ENCODE results near the gene CNTNAP4.

DNA sequence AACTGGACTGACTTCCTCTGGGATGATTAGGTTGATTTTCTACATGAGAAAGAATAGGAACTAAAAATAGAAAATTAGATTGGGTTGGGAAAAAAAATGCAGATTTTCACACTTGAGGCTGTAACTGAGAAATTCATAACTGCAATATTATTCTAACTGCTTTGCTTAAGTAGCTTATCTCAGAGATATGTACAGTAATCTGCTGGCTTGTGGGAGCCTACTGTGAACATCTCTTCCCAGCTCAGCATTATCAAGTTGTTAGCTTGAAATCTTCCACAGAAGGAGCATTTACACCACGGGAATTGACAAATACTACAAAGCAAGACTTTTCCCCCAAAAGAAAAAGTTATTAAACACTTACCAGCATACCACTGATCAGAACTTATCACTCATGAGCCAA is 58.9 kb downstream of the CNTNAP4 start:
- no peak for TF ChIP-seq EGR1 (IDR thresholded peaks at IDR 0.05; ENCODE audit: low read depth in 2 of 2)
- TF ChIP-seq, protein P1, sequence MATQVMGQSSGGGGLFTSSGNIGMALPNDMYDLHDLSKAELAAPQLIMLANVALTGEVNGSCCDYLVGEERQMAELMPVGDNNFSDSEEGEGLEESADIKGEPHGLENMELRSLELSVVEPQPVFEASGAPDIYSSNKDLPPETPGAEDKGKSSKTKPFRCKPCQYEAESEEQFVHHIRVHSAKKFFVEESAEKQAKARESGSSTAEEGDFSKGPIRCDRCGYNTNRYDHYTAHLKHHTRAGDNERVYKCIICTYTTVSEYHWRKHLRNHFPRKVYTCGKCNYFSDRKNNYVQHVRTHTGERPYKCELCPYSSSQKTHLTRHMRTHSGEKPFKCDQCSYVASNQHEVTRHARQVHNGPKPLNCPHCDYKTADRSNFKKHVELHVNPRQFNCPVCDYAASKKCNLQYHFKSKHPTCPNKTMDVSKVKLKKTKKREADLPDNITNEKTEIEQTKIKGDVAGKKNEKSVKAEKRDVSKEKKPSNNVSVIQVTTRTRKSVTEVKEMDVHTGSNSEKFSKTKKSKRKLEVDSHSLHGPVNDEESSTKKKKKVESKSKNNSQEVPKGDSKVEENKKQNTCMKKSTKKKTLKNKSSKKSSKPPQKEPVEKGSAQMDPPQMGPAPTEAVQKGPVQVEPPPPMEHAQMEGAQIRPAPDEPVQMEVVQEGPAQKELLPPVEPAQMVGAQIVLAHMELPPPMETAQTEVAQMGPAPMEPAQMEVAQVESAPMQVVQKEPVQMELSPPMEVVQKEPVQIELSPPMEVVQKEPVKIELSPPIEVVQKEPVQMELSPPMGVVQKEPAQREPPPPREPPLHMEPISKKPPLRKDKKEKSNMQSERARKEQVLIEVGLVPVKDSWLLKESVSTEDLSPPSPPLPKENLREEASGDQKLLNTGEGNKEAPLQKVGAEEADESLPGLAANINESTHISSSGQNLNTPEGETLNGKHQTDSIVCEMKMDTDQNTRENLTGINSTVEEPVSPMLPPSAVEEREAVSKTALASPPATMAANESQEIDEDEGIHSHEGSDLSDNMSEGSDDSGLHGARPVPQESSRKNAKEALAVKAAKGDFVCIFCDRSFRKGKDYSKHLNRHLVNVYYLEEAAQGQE (IDR thresholded peaks at IDR 0.05) = no peak
- TF ChIP-seq JUND (IDR thresholded peaks at IDR 0.05) = no peak
- TF ChIP-seq, protein P2, sequence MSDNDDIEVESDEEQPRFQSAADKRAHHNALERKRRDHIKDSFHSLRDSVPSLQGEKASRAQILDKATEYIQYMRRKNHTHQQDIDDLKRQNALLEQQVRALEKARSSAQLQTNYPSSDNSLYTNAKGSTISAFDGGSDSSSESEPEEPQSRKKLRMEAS (IDR thresholded peaks at IDR 0.05) = no peak
- TF ChIP-seq, protein P3, sequence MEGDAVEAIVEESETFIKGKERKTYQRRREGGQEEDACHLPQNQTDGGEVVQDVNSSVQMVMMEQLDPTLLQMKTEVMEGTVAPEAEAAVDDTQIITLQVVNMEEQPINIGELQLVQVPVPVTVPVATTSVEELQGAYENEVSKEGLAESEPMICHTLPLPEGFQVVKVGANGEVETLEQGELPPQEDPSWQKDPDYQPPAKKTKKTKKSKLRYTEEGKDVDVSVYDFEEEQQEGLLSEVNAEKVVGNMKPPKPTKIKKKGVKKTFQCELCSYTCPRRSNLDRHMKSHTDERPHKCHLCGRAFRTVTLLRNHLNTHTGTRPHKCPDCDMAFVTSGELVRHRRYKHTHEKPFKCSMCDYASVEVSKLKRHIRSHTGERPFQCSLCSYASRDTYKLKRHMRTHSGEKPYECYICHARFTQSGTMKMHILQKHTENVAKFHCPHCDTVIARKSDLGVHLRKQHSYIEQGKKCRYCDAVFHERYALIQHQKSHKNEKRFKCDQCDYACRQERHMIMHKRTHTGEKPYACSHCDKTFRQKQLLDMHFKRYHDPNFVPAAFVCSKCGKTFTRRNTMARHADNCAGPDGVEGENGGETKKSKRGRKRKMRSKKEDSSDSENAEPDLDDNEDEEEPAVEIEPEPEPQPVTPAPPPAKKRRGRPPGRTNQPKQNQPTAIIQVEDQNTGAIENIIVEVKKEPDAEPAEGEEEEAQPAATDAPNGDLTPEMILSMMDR (IDR thresholded peaks at IDR 0.05; ENCODE audit: low read depth, low read length, missing input control) = no peak
- TF ChIP-seq TAF1 (conservative IDR thresholded peaks at IDR 0.05) = no peak
- TF ChIP-seq GABPA (IDR thresholded peaks at IDR 0.05 in 1 of 2, conservative IDR thresholded peaks at IDR 0.05 in 1 of 2) = no peak
- TF ChIP-seq RXRA (IDR thresholded peaks at IDR 0.05) = no peak
- TF ChIP-seq RAD21 (IDR thresholded peaks at IDR 0.05) = no peak
- no peak for TF ChIP-seq YY1 (IDR thresholded peaks at IDR 0.05)
- TF ChIP-seq SP1 (IDR thresholded peaks at IDR 0.05) = no peak
- TF ChIP-seq, protein P4, sequence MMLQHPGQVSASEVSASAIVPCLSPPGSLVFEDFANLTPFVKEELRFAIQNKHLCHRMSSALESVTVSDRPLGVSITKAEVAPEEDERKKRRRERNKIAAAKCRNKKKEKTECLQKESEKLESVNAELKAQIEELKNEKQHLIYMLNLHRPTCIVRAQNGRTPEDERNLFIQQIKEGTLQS (IDR thresholded peaks at IDR 0.05) = no peak

Data from liver (tissue), 3 donors.